ENCODE measurements around the gene RNF10. TPM values are rescaled to one million over a fixed set of nuclear protein-coding genes. Genes with fewer than 3 reads are reported as not detected.

Gene RNF10
- total RNA-seq, 1 experiment from 2014 or later, result 153 TPM

DNA sequence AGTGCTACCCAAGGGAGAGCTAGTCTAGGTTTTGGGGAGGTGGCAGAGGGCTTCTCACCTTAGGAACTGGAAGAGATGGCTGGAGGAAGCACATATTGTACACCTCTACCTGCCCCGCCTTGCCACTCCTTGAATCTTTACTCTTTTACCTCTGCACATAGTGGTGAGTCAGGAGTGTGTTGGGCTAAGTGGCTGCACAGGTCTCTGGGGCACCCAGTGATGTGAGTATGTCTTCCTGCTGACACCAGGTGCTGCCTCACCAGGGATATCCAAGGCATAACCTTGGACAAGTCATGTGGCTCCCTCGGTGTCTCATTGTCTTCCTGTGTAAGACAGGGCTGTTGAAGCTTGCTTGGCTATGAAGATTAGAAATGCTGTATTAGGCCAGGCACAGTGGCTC lies 86.5 kb downstream of the RNF10 start:
- Mint-ChIP-seq H3K27ac (no peak overlapping the region), H3K9me3 (peaks cover 2 to 4% of the 10 kb centered on the region in 2 experiments; a peak in 3 of 5 replicates)
- WGBS (ENCODE audit: extremely low coverage, insufficient read length, low lambda C conversion rate), result no CpG with 5 or more reads among the region's 2 CpGs

More for the DNA sequence above, 86.5 kb downstream of the RNF10 start:
- DNase-seq, result no peak
- Histone ChIP-seq H3K23ac (ENCODE audit: insufficient read length, low read depth, low read length) (no peak overlapping the region), H3K23me2 (ENCODE audit: insufficient read length, low read depth, low read length, poor library complexity, severe bottlenecking) (no peaks in the 10 kb centered on the region), H4K20me1 (ENCODE audit: control insufficient read depth, insufficient read depth, insufficient read length) (no peaks in the 10 kb centered on the region), H3K9ac (ENCODE audit: extremely low read depth, insufficient read length, low read length) (no peak overlapping the region), H4K5ac (ENCODE audit: insufficient read length, low read depth, low read length) (no peak overlapping the region), H2BK12ac (ENCODE audit: insufficient read length, low read depth, low read length) (no peak overlapping the region), H2BK120ac (ENCODE audit: low read depth, low read length, poor library complexity, severe bottlenecking) (no peak overlapping the region), H3K27ac (ENCODE audit: insufficient read length, low read depth, low read length) (no peak overlapping the region), H3K4me1 (ENCODE audit: insufficient read depth, low read length) (peaks cover 4% of the 10 kb centered on the region; the same call in 1 of the 2 replicates), H2BK20ac (ENCODE audit: low read depth, low read length, poor library complexity, severe bottlenecking) (no peak overlapping the region), H3T11ph (ENCODE audit: low read length) (no peak overlapping the region), H4K8ac (replicated peaks; ENCODE audit: insufficient read length, low read depth, low read length) (no peak overlapping the region), H3K27me3 (ENCODE audit: insufficient read depth, low read length) (no peaks in the 10 kb centered on the region), H2BK15ac (ENCODE audit: low read depth, low read length) (no peak overlapping the region), H3K4me2 (ENCODE audit: insufficient read depth, insufficient read length, low read length) (no peak overlapping the region), H2AK5ac (ENCODE audit: insufficient read length, low read length) (no peak overlapping the region), H2BK5ac (ENCODE audit: insufficient read length, low read length) (no peak overlapping the region), H3K4ac (ENCODE audit: low read depth, low read length) (no peak overlapping the region), H3K14ac (ENCODE audit: insufficient read depth, low read length) (no peak overlapping the region), H3K79me1 (ENCODE audit: insufficient read depth, low read depth, low read length, poor library complexity, severe bottlenecking) (no peaks in the 10 kb centered on the region), H3K56ac (ENCODE audit: insufficient read length, low read depth, low read length) (no peak overlapping the region), H3K79me2 (ENCODE audit: insufficient read depth, low read length) (no peaks in the 10 kb centered on the region), H3K18ac (ENCODE audit: insufficient read length, low read depth, low read length) (no peak overlapping the region), H3K9me3 (ENCODE audit: control insufficient read depth, low read depth, low read length) (no peaks in the 10 kb centered on the region), H2AFZ (ENCODE audit: low read length) (no peak overlapping the region), H4K91ac (ENCODE audit: insufficient read length, low read depth, low read length) (no peak overlapping the region)
- peaks cover 10% of the 10 kb centered on the region for H3K27me3 Mint-ChIP-seq (ENCODE audit: low read depth)
- TF ChIP-seq, protein P1, sequence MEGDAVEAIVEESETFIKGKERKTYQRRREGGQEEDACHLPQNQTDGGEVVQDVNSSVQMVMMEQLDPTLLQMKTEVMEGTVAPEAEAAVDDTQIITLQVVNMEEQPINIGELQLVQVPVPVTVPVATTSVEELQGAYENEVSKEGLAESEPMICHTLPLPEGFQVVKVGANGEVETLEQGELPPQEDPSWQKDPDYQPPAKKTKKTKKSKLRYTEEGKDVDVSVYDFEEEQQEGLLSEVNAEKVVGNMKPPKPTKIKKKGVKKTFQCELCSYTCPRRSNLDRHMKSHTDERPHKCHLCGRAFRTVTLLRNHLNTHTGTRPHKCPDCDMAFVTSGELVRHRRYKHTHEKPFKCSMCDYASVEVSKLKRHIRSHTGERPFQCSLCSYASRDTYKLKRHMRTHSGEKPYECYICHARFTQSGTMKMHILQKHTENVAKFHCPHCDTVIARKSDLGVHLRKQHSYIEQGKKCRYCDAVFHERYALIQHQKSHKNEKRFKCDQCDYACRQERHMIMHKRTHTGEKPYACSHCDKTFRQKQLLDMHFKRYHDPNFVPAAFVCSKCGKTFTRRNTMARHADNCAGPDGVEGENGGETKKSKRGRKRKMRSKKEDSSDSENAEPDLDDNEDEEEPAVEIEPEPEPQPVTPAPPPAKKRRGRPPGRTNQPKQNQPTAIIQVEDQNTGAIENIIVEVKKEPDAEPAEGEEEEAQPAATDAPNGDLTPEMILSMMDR (conservative IDR thresholded peaks at IDR 0.05), result no peak
- H3K36me3 Mint-ChIP-seq (ENCODE audit: insufficient read depth in 1 of 3, low read depth in 3 of 3), result peaks cover 0 to 4% (median 0%) of the 10 kb centered on the region in 3 experiments; a peak in 1 of 7 replicates
- no peak overlapping the region for H3K4me3 Mint-ChIP-seq
- H3K4me1 Mint-ChIP-seq, result peaks cover 11 to 13% of the 10 kb centered on the region in 2 experiments

Measured in H9 (cell line).